ENCODE measurements around the gene SCN10A.
A peak's percentile ranks its signal among the peaks of the same experiment; 100 is the strongest.

The SCN10A gene

GRCh38 chr3:38650248-38650951 lies 165.6 kb downstream of the SCN10A start:
- no peak for DNase-seq

- peak; percentile 62 for DNase-seq
These were observed 166.3 kb downstream of the SCN10A start, which contains the start of gene SCN5A for GRCh38 chr3:38649500-38650247. TSS of gene SCN5A (minus strand) at chr3:38649687. CDS start at chr3:38633307, 16,380 bp downstream.

GRCh38 chr3:38648659-38649499 lies 167.1 kb downstream of the SCN10A start:
- DNase-seq = peak; percentile 24

GRCh38 chr3:38648024-38648658 lies 167.9 kb downstream of the SCN10A start:
- DNase-seq = no peak

GRCh38 chr3:38647217-38647970 lies 168.6 kb downstream of the SCN10A start:
- DNase-seq = no peak

All from activated CD8-positive, alpha-beta memory T cell treated with anti-CD3 and anti-CD28 coated beads, Interleukin-2, amount 50 U/mL, for 4 hours (primary cell).